Measurements from ENCODE around the gene TFDP1. TPM values are rescaled to one million over a fixed set of nuclear protein-coding genes. Genes with fewer than 3 reads are reported as not detected.

The TFDP1 gene
- total and polyA plus RNA-seq, 2 of the 4 experiments (the other 2 are of a cell fraction) = 59.3 to 97.0 TPM

- H2AFZ ChIP-seq (replicated peaks; ENCODE audit: low read length, poor library complexity) = no peak overlapping the region
- BruUV-seq (replicated peaks) = no TSS peak
- H2BK20ac ChIP-seq (ENCODE audit: low read depth, low read length) = no peak overlapping the region
- no peak overlapping the region for H2BK15ac ChIP-seq (ENCODE audit: low read depth, low read length)
- no peak overlapping the region for H4K91ac ChIP-seq (ENCODE audit: insufficient read depth, low read depth, low read length)
- dilution Hi-C loops (cut with HindIII; ENCODE audit: low sequenced_read_pairs, unreplicated experiment) = no loop called here
- TF ChIP-seq RAD21 (IDR thresholded peaks at IDR 0.05; ENCODE audit: low read length) (no peak), NFE2L2 (IDR thresholded peaks at IDR 0.05; ENCODE audit: low read depth, low read length) (no peak), RFX5 (IDR thresholded peaks at IDR 0.05; ENCODE audit: low read depth, low read length) (no peak), MAZ (IDR thresholded peaks at IDR 0.05; ENCODE audit: borderline replicate concordance, low read depth, low read length) (no peak), MAFK (IDR thresholded peaks at IDR 0.05; ENCODE audit: low read depth, low read length) (no peak), FOS (IDR thresholded peaks at IDR 0.05; ENCODE audit: low read depth, low read length) (no peak), MXI1 (IDR thresholded peaks at IDR 0.05; ENCODE audit: borderline replicate concordance, low read depth, low read length) (no peak), POLR2A (IDR thresholded peaks at IDR 0.05; ENCODE audit: low read depth, low read length) (no peak), RCOR1 (IDR thresholded peaks at IDR 0.05; ENCODE audit: insufficient replicate concordance, low read length) (no peak), CTCF (conservative IDR thresholded peaks at IDR 0.05; ENCODE audit: low read depth, low read length) (no peak), USF2 (IDR thresholded peaks at IDR 0.05; ENCODE audit: low read depth, low read length) (no peak), SMC3 (IDR thresholded peaks at IDR 0.05; ENCODE audit: low read depth, low read length) (no peak), ELK1 (IDR thresholded peaks at IDR 0.05; ENCODE audit: borderline replicate concordance, low read depth, low read length) (no peak), BHLHE40 (IDR thresholded peaks at IDR 0.05; ENCODE audit: low read depth, low read length) (no peak), CEBPB (IDR thresholded peaks at IDR 0.05; ENCODE audit: low read depth, low read length) (no peak), CHD1 (IDR thresholded peaks at IDR 0.05; ENCODE audit: low read depth, low read length) (no peak)
- H2AK5ac ChIP-seq (ENCODE audit: low read depth, low read length) = no peak overlapping the region
- no CpG with 5 or more reads among the region's 3 CpGs for WGBS, 2 experiments (ENCODE audit: extremely low coverage in 2 of 2, insufficient read length in 1 of 2)
- no peak overlapping the region for H3K4me3 ChIP-seq (ENCODE audit: insufficient read depth, low read depth, low read length)
- H2BK120ac ChIP-seq (ENCODE audit: low read depth, low read length) = no peak overlapping the region
- DNase-seq = no peak
- H3K9me1 ChIP-seq (ENCODE audit: insufficient read depth, low read length) = no peaks in the 10 kb centered on the region
- in situ Hi-C loops (cut with MboI; ENCODE audit: low sequenced_read_pairs) = no loop called here
- no peak overlapping the region for H2BK5ac ChIP-seq (ENCODE audit: low read depth, low read length, poor library complexity, severe bottlenecking)
- intact Hi-C loops (cut with micrococcal nuclease) = no loop called here
- H3K14ac ChIP-seq (replicated peaks; ENCODE audit: low read depth, low read length) = no peak overlapping the region
- H4K20me1 ChIP-seq (ENCODE audit: insufficient read depth, low read length) = 0 out of 2 replicates have a peak, but pooled peaks cover 2% of the 10 kb centered on the region
- no peak overlapping the region for H3K56ac ChIP-seq (ENCODE audit: extremely low read depth, insufficient read depth, low read length)
- H3K23ac ChIP-seq (ENCODE audit: low read depth, low read length) = no peak overlapping the region
- no peak overlapping the region for H4K8ac ChIP-seq (ENCODE audit: low read depth in 2 of 2, low read length in 2 of 2)
- no peaks in the 10 kb centered on the region for H3K4me1 ChIP-seq (ENCODE audit: control insufficient read depth, insufficient read depth, low read length)
- H3K27me3 ChIP-seq (ENCODE audit: control insufficient read depth, insufficient read depth, low read length) = peaks cover 7% of the 10 kb centered on the region
- ChIA-PET CTCF (no interaction called here), POLR2A (ENCODE audit: unreplicated experiment) (no interaction called here)
- H2AK9ac ChIP-seq (replicated peaks; ENCODE audit: low read depth, low read length, poor library complexity) = no peak overlapping the region
- H3K27ac ChIP-seq (ENCODE audit: insufficient read depth, low read length) = no peak overlapping the region
- H3K4me2 ChIP-seq (ENCODE audit: low read depth, low read length) = no peak overlapping the region
- no peak overlapping the region for H3K9ac ChIP-seq (ENCODE audit: low read depth, low read length)
- no peaks in the 10 kb centered on the region for H3K79me1 ChIP-seq (ENCODE audit: low read depth in 1 of 2, low read length in 2 of 2)
- peaks cover 3% of the 10 kb centered on the region for H3K9me3 ChIP-seq (ENCODE audit: control insufficient read depth, insufficient read depth, low read length)
- ATAC-seq (ENCODE audit: low read depth) = no peak
- no peak overlapping the region for H3K4ac ChIP-seq (ENCODE audit: low read depth, low read length)
- H3K36me3 ChIP-seq (ENCODE audit: control insufficient read depth, insufficient read depth, low read length) = no peaks in the 10 kb centered on the region
- H4K5ac ChIP-seq (ENCODE audit: low read depth, low read length) = no peak overlapping the region
- H3K18ac ChIP-seq (ENCODE audit: low read depth, low read length) = no peak overlapping the region
These were observed 75.5 kb downstream of the TFDP1 start for GRCh38 chr13:113660066-113660465.
